Fibroblast of skin of right biceps (primary cell): ENCODE measurements around the gene ULK3.

Experiments used
- DNase-seq: peaks from one replicate; pipeline ENCODE4 v3.0.0-alpha.2; 2013

The ULK3 gene

GRCh38 chr15:74839526-74840395, 3.2 kb downstream of the ULK3 start:
- no peak for DNase-seq

DNA sequence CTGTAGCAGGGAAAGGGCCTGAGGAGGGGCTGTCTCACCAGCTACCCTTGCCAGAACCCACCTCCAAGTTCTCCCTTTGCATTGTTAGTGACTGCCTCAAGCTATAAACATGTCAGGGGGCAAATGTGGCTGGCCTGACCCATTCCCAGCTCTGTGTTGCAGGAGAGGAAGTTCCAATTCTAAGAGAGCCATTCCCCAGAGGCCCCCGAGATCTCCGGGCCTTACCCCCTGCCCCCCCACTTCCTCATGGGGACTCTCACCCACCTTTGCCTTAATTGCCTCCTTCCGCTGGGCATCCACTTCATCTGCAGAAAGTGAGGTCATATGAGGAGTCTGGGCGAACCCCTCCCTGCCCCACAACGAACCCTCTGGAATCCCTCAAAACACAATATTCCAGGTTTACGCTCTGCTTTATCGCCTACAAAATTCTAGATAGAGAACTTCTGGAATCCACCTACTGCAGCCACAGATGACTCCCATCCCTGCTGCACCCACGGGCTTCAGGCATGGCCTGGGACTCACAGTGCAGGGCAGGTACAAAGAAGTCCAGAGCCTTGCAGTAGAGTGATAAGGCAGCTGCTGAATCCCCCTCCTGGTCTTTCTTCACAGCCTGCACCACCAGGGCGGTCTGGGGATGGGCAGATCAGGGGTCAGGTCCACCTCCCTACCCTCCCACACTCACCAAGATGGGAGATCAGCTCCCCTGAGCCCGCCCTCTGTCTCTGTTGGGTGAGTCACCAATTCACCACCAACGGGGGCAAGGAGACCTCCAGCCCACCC, 4.0 kb downstream of the ULK3 start:
- no peak for DNase-seq

GRCh38 chr15:74838137-74838516, 4.8 kb downstream of the ULK3 start:
- no peak for DNase-seq

- DNase-seq, result no peak
Observed at GRCh38 chr15:74837482-74838136, 5.3 kb downstream of the ULK3 start.

GRCh38 chr15:74836846-74837245, 6.1 kb downstream of the ULK3 start:
- no peak for DNase-seq

DNA sequence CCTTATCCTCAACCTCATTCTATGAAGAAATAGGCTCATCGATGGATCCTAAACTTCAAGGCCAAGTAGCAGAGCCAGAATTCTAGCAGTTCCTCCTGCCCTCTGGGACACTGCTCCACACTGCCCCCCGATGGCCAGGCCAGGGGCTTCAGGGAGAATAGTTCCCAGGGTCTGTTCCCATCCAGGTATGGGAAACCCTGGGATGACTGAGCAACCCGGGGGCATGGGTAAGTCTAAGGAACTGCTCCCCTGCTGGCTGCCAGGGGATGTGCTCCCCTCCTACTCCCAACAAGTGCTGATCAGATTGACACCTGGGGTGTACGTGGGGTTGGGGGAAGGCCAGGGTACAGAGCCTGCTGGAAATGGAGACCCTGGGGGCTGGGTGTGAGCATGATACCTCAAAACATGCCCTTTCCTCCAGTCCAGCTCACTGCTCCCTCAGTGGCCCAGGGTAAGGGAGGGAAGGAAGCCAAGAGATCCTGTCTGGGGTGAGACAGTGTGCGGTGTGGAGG, 7.6 kb downstream of the ULK3 start:
- DNase-seq, result peak; percentile 49

GRCh38 chr15:74833376-74834107, 9.4 kb downstream of the ULK3 start:
- no peak for DNase-seq

DNA sequence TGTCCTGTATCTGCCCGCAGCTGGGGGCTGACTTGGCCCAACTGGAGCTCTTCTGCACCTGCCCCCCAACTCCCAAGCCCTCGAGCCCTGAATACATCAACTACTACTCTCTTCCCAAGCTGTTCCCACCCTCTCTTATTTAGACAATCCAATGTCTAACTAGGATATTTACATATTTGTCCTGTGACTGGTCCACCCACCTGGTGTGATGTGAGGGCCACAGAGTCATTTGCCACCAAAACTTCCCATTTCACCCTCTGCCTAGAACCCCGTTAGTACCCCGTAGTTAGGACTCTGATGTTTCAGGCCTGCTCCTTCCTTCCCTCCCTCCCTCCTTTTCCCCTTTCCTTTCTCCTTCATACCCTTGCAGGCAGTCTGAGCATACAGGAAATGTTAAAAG, 10.1 kb downstream of the ULK3 start:
- DNase-seq, result no peak

GRCh38 chr15:74831813-74832495, 11.0 kb downstream of the ULK3 start:
- DNase-seq, result no peak

DNA sequence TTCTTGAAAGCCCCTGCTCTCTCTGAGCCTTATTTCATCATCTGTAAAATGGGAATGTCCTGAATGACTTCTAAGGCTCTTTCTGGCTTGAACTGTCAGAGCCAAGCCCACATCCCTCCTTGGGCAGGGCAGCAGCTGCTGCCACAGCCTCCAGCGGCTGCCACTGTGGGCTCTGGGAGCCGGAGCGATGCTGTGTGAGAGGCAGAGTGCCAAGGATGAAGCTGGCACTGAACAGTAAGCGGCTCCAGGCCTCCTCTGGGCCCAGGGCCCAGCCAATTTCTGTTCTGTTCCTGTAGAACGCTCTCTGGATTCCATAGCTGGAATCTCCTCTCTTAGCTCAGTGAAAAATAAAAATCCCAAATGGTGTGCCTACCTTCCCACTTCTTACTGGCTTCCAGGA, 12.1 kb downstream of the ULK3 start:
- DNase-seq, result no peak

- DNase-seq, result no peak
Observed at GRCh38 chr15:74829991-74830390, 13.0 kb downstream of the ULK3 start.

DNA sequence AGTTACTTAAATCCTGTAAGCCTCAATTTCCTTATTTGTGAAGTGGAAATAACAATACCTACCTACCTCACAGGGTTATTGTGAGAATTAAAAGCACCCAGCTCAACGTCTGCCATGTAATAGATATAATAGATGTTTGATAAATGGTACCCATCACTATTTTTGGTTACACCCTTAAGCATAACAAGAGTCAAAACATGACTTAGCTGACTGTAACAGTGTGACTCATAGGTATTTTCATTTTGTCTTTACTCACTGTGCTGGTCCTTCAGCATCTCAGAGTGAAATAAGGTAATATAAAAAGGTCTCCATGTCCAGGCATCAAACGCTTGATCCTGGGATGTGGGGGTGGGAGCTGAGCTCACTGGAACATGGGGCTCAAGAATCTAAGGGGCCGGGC, 13.5 kb downstream of the ULK3 start:
- DNase-seq, result no peak

DNA sequence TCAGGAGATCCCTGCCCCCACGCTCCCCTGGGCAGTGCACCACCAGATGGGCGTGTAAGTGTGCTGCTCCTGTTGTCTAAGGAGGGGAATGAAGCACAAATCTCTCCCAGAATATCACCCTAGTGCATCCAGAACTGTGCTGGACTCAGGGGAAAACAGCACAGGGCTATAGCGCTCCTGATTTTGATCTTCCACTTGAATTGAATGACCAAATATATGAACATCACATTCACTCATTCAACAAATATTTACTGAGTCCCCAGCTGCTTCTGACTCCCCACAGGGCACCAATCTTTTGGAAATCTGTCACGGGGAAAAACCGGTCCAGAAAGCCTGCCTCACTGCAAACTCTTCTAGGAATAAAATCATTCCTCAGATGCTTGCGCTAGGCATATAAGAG, 14.1 kb downstream of the ULK3 start:
- no peak for DNase-seq

DNA sequence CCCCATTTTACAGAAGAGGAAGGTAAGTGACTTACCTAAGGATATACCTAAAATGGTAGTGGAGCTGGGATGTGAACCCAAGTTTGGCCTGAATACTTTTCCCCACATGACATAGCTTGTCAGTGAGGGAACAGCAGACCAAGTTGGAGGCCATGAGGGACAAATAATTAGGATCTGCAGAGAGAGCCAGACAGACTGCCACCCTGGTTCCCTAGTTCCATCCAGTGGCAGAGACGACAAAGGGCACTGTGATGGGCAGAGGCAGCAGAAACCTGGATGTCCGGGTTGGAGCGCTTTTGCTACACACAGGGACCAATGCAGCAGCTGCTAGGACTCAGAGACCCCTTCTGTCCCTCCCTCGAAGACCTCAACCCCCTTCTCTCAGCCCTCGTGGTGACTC, 15.3 kb downstream of the ULK3 start:
- DNase-seq, result no peak

GRCh38 chr15:74826921-74827320, 16.0 kb downstream of the ULK3 start:
- no peak for DNase-seq

GRCh38 chr15:74826364-74826819, 16.6 kb downstream of the ULK3 start, which contains the start of gene CPLX3:
CPLX3 (plus strand) TSS chr15:74826627; CDS start chr15:74826704, 77 bp downstream.
- DNase-seq, result peak; percentile 24

GRCh38 chr15:74825866-74826265, 17.1 kb downstream of the ULK3 start:
- no peak for DNase-seq

DNA sequence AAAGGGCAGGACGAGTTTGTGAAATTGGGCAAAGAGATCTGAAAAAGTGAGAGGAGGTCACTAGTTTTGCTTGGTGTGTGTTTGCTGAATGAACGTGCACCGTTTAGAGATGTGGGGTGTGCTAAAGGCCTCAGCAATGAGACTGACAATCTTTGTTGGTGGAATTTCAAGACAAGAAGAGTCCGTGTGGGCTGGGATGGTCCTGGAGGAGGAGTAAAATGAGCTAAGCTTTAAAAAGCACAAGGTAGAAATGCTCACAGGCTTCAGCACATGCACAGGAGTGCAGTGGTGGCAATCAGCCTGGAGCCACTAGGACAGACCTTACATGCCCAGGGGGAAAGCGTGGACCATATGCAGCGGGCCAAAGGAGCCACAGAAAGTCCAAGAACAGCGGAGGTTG, 18.0 kb downstream of the ULK3 start:
- DNase-seq, result no peak

DNA sequence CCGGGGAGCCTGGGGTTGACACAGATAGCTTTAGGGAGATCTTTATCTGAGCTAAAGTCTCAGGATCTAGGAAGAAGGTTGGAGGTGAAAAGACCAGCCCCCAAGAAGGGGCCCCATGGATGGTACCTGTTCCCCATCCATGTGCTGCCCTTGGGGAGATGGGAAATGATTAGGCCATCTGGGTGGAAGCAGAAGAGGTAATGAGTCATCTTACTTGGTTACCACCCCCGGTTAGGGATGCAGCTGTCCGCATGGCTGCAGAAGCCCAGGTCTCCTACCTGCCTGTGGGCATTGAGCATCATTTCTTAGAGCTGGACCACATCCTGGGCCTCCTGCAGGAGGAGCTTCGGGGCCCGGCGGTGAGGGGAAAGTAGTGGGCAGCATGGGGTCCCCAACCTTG, 19.6 kb downstream of the ULK3 start:
- DNase-seq, result no peak

GRCh38 chr15:74822233-74822632, 20.7 kb downstream of the ULK3 start:
- DNase-seq, result no peak

- no peak for DNase-seq
Observed at GRCh38 chr15:74821790-74822158, 21.2 kb downstream of the ULK3 start.
